Left lung (tissue), 10 donors: Measurements from ENCODE around the gene ZCCHC17. TPM values are rescaled to one million over a fixed set of nuclear protein-coding genes. Genes with fewer than 3 reads are reported as not detected.
"Not testable (repeated sequence)": the region's sequence is repeated elsewhere in the genome, so short reads cannot be mapped to it uniquely, and the experiment has no call there.

Experiments used
- ATAC-seq: fragments of 200-7000 bp; cut with Tn5 transposase; one replicate; pipeline ENCODE4 v1.9.1; 2020; ENCODE audit warnings: moderate library complexity
- DNase-seq, 4 donors: peaks; one replicate each; pipeline ENCODE4 v3.0.0-alpha.2; 2013 to 2020
- H3K27ac ChIP-seq, 2 donors: fragments of 200-600 bp; sonication (generic) in 1 of 2; one replicate each; pipeline versions ENCODE4 v1.5.0 to v1.8.0; 2020 to 2021
- H3K27me3 ChIP-seq, 2 donors: fragments of 200-600 bp; sonication (generic) in 1 of 2; one replicate each; pipeline versions ENCODE4 v1.5.0 to v1.8.0; 2020 to 2021
- H3K36me3 ChIP-seq, 2 donors: fragments of 200-600 bp; sonication (generic) in 1 of 2; one replicate each; pipeline versions ENCODE4 v1.5.0 to v1.8.0; 2020 to 2021
- H3K4me1 ChIP-seq, 2 donors: fragments of 200-600 bp; one replicate each; pipeline ENCODE4 v1.8.0; 2021
- H3K4me3 ChIP-seq, 2 donors: fragments of 200-600 bp; sonication (generic) in 1 of 2; one replicate each; pipeline versions ENCODE4 v1.5.0 to v1.8.0; 2020 to 2021; ENCODE audit warnings: mild to moderate bottlenecking in 1 of 2
- H3K9me3 ChIP-seq, 2 donors: fragments of 200-600 bp; sonication (generic) in 1 of 2; one replicate each; pipeline versions ENCODE4 v1.5.0 to v1.8.0; 2020 to 2021
- CTCF ChIP-seq, 2 donors: fragments of 200-600 bp; sonication (generic) in 1 of 2; IDR thresholded peaks; one replicate each; pipeline versions ENCODE4 v1.5.0 to v1.8.0; 2021; ENCODE audit warnings: antibody characterized with exemption in 2 of 2
- intact Hi-C, 2 donors: fragments of 100-400 bp; cut with DNase I; formaldehyde crosslinking; loops; one replicate each; pipeline versions ENCODE4 v1.11.2 to v1.14.2; 2022
- polyA plus RNA-seq, 6 donors: library from polyadenylated mRNA; unstranded; fragments of 120-200 nt; gene quantifications; one replicate each; pipeline ENCODE4 v1.2.1, GENCODE V29; 2013; ENCODE audit not compliant: insufficient read length in 6 of 6
- total RNA-seq, 2 donors: library from RNA; stranded (reverse); fragmentation: NEBNext Ultra II Directional; extraction: Animal tissue kit (Norgen Biotek cat#: 25700); gene quantifications; one replicate each; pipeline ENCODE4 v1.2.1, GENCODE V29; 2021
- donor health status: DM: no; HTN: yes; CAD: no.
- donor health status: DM: no; HTN: no; CAD: no.

ZCCHC17 gene
- total and polyA plus RNA-seq, 8 donors: 20.1 to 51.7 (median 43.8) TPM

DNA sequence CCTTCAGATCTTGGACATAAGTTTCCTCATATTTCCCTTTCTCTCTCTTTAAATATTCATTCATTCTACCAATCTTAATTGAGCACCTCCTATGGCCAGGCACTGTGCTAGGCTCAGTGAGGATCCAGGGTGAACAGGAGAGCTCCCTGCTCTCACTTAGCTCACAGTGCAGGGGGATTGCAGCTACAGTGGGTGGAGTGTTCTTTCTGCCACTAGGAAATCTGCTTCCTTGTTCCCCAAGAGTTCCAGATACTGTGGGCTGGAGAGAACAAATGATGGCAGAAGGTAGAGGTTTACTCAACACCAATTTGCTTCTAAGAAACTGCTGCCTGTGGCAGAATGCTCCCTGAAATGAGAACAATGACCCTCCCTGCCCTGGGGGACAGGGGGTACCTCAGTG lies 81.2 kb downstream of the ZCCHC17 start:
- DNase-seq: no peak
- H3K27me3 ChIP-seq: peaks cover 0 to 8% of the 10 kb centered on the region in 2 donors
- intact Hi-C loops: no loop called here
- no peak overlapping the region for H3K27ac ChIP-seq
- no peak for TF ChIP-seq CTCF (IDR thresholded peaks at IDR 0.05)
- peaks cover 10 to 19% of the 10 kb centered on the region in 2 donors for H3K4me1 ChIP-seq
- H3K4me3 ChIP-seq: no peak overlapping the region
- H3K36me3 ChIP-seq: no peaks in the 10 kb centered on the region
- H3K9me3 ChIP-seq: no peaks in the 10 kb centered on the region
- ATAC-seq: no peak

GRCh38 chr1:31380181-31380580 lies 83.3 kb downstream of the ZCCHC17 start:
- no peaks in the 10 kb centered on the region for H3K36me3 ChIP-seq
- intact Hi-C loops: no loop called here
- DNase-seq: no peak
- H3K27me3 ChIP-seq: no peaks in the 10 kb centered on the region
- no peak for TF ChIP-seq CTCF (IDR thresholded peaks at IDR 0.05)
- ATAC-seq: no peak
- H3K4me3 ChIP-seq: no peak overlapping the region
- H3K4me1 ChIP-seq: no peaks in the 10 kb centered on the region
- H3K9me3 ChIP-seq: no peaks in the 10 kb centered on the region
- H3K27ac ChIP-seq: no peak overlapping the region

- Histone ChIP-seq H3K4me1 (no peaks in the 10 kb centered on the region), H3K27ac (no peak overlapping the region), H3K27me3 (no peaks in the 10 kb centered on the region), H3K4me3 (no peak overlapping the region), H3K36me3 (no peaks in the 10 kb centered on the region), H3K9me3 (no peaks in the 10 kb centered on the region)
- no peak for ATAC-seq
- TF ChIP-seq CTCF (IDR thresholded peaks at IDR 0.05): no peak
- intact Hi-C loops: no loop called here
- no peak for DNase-seq
Measured at GRCh38 chr1:31381394-31382294, 84.8 kb downstream of the ZCCHC17 start.

DNA sequence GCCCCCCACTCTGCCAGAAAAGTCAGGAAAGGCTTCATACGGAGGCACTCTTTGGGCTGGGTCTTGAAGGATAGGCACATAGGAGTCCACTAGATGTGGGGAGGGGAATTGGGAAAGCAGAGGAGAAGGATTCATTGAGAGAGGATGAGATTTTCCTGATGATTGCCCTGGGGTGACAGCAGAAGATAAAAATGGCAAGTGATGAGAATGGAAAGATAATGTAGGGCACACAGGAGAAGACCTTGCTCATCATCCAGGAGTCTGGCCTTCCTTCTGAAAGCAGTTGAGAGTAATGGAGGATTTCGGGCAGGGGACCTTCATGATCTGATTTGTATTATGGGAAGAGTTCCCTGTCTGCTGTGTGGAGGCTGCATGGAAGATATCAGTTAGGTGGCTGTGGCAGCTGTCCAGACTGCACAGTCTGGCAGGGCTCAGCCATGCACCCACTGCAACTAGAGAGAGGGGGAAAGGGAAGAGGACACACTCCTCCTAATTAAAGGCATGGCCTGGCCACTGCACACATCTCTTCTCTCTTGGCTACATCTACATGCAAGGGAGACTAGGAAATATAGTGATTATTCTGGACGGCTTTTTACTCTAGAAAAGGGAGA lies 85.7 kb downstream of the ZCCHC17 start:
- ATAC-seq (no peak), DNase-seq (no peak)
- H3K36me3 ChIP-seq: no peaks in the 10 kb centered on the region
- H3K9me3 ChIP-seq: no peaks in the 10 kb centered on the region
- no peak overlapping the region for H3K4me3 ChIP-seq
- H3K27me3 ChIP-seq: no peaks in the 10 kb centered on the region
- TF ChIP-seq CTCF (IDR thresholded peaks at IDR 0.05): no peak
- H3K27ac ChIP-seq: no peak overlapping the region
- intact Hi-C loops: no loop called here
- no peaks in the 10 kb centered on the region for H3K4me1 ChIP-seq

DNA sequence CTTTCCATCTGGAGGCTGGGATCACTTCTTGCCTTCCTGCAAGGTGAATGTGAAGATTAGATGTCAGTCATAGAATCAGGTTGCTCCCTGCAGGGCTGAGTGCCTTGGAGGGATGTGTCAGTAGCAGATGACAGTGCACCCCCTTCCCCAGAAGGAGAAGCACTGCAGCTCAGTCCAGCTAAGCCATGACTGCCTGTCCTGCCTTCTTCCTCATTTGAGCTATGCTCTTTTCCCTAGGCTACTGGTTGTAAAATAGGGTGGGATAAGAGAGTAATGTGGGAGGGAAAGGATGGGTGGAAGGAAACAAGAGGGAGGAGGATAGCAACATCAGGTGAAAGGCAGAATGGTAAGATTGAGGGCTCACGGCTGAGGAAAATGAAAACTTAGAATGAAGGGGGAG lies 87.1 kb downstream of the ZCCHC17 start:
- Histone ChIP-seq H3K27ac (no peak overlapping the region), H3K36me3 (no peaks in the 10 kb centered on the region), H3K9me3 (no peaks in the 10 kb centered on the region), H3K27me3 (no peaks in the 10 kb centered on the region), H3K4me3 (no peak overlapping the region), H3K4me1 (no peaks in the 10 kb centered on the region)
- no peak for DNase-seq
- no peak for TF ChIP-seq CTCF (IDR thresholded peaks at IDR 0.05)
- peak; percentile 28 for ATAC-seq
- intact Hi-C loops: no loop called here

DNA sequence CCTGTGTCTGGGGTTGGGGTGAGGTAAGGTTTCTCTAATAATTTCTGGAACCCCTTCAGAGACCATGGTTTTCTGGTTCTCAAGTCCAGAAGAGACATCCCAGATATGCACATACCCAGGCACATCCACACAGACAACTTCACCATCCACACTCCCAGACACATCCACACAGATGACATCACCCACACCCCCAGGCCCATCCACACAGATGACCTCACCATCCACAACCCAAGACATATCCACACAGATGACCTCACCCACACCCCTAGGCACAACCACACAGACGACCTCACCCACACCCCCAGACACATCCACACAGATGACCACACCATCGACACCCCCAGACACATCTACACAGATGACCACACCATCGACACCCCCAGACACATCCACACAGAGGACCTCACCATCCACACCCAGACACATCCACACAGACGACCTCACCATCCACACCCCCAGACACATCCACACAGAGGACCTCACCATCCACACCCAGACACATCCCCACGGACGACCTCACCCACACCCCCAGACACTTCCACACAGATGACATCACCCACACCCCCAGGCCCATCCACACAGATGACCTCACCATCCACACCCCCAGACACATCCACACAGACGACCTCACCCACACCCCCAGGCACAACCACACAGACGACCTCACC lies 89.9 kb downstream of the ZCCHC17 start:
- H3K9me3 ChIP-seq, ATAC-seq, H3K27ac ChIP-seq, intact Hi-C loops, DNase-seq, H3K36me3 ChIP-seq, H3K4me3 ChIP-seq, H3K27me3 ChIP-seq, H3K4me1 ChIP-seq: not testable (repeated sequence)
